C4-2B (cell line): Measurements from ENCODE around the gene GON4L.
"Not testable (repeated sequence)": the region's sequence is repeated elsewhere in the genome, so short reads cannot be mapped to it uniquely, and the experiment has no call there.

ENCODE experiments used
- H3K27ac ChIP-seq: fragments of 450-650 bp; 2 replicates; pipeline ENCODE4 v1.5.1; 2017
- CTCF ChIP-seq: fragments of 450-650 bp; conservative IDR thresholded peaks from 2 replicates; pipeline ENCODE4 v1.5.1; 2017; ENCODE audit warnings: mild to moderate bottlenecking
- ZFX ChIP-seq: fragments of 450-650 bp; IDR thresholded peaks from 2 replicates; pipeline ENCODE4 v1.6.1; 2017

The GON4L gene

GRCh38 chr1:155744711-155745283 lies 112.2 kb downstream of the GON4L start:
- H3K27ac ChIP-seq: peak overlapping the region; percentile 80
- no peak for TF ChIP-seq CTCF
- no peak for TF ChIP-seq ZFX

GRCh38 chr1:155741908-155742307 lies 115.1 kb downstream of the GON4L start:
- H3K27ac ChIP-seq: no peak overlapping the region
- TF ChIP-seq CTCF: no peak

- TF ChIP-seq CTCF (no peak), ZFX (no peak)
- H3K27ac ChIP-seq: no peak overlapping the region
Observed at GRCh38 chr1:155740995-155741394, 116.0 kb downstream of the GON4L start.

GRCh38 chr1:155729031-155729898 lies 127.7 kb downstream of the GON4L start:
- no peak overlapping the region for H3K27ac ChIP-seq
- TF ChIP-seq ZFX: no peak
- peak; percentile 87 for TF ChIP-seq CTCF

GRCh38 chr1:155725142-155725541 lies 131.9 kb downstream of the GON4L start:
- TF ChIP-seq ZFX (no peak), CTCF (no peak)
- H3K27ac ChIP-seq: no peak overlapping the region

GRCh38 chr1:155719703-155720102 lies 137.3 kb downstream of the GON4L start:
- TF ChIP-seq ZFX (no peak), CTCF (no peak)
- H3K27ac ChIP-seq: no peak overlapping the region

GRCh38 chr1:155718524-155719115 lies 138.4 kb downstream of the GON4L start:
- H3K27ac ChIP-seq: not testable (repeated sequence)
